Stimulated activated CD4-positive, alpha-beta T cell treated with anti-CD3 and anti-CD28 coated beads, Interleukin-4, amount 100 ng/mL, for 24 hours (primary cell): Measurements from ENCODE around the gene NELL1.

ENCODE experiments used
- DNase-seq: peaks from one replicate; pipeline ENCODE4 v3.0.0-alpha.2; 2020

NELL1 gene

GRCh38 chr11:21614961-21615360 is 945.6 kb downstream of the NELL1 start:
- DNase-seq: no peak

- DNase-seq: no peak
These were observed 946.6 kb downstream of the NELL1 start for GRCh38 chr11:21615955-21616371.

- DNase-seq: no peak
These were observed 953.2 kb downstream of the NELL1 start for GRCh38 chr11:21622566-21622965.

- DNase-seq: no peak
These were observed 953.6 kb downstream of the NELL1 start for GRCh38 chr11:21622995-21623394.
